Prostate gland (tissue), 2 donors: ENCODE measurements around the gene TNFRSF17.

ENCODE experiments used
- CTCF ChIP-seq, 4 experiments: fragments of 200-600 bp in 2 of 4; fragments of 450-650 bp in 2 of 4; sonication (generic) in 2 of 4; IDR thresholded peaks; 1 replicate in 3 of 4; 2 replicates in 1 of 4; pipeline ENCODE4 v1.5.1; 2016 to 2019; ENCODE audit warnings: antibody characterized with exemption in 4 of 4, mild to moderate bottlenecking in 2 of 4, moderate library complexity in 2 of 4
- POLR2A ChIP-seq: fragments of 450-650 bp; IDR thresholded peaks from one replicate; pipeline ENCODE4 v1.6.1; 2016; ENCODE audit warnings: antibody characterized with exemption, mild to moderate bottlenecking

- no peak for TF ChIP-seq CTCF (IDR thresholded peaks at IDR 0.05)
- TF ChIP-seq POLR2A = no peak
These were observed 31.7 kb downstream of the TNFRSF17 start for GRCh38 chr16:11996433-11997330.
